WTC11 (cell line): ENCODE results near the gene ACSBG1. TPM values are rescaled to one million over a fixed set of nuclear protein-coding genes. Genes with fewer than 3 reads are reported as not detected.

Experiments
- ATAC-seq: fragments of 200-7000 bp; cut with Tn5 transposase; 2 replicates; pipeline ENCODE4 v1.10.0; 2021; ENCODE audit warnings: mild to moderate bottlenecking, moderate library complexity
- CTCF ChIA-PET: fragments of 300-600 bp; sonication (Branson Sonifier 250); formaldehyde crosslinking; loops from one replicate; lab custom pipeline; 2021; ENCODE audit warnings: antibody characterized with exemption; lab: Charles Lee
- POLR2A ChIA-PET: fragments of 350-600 bp; sonication (Branson Sonifier 250); formaldehyde crosslinking; loops from one replicate; lab custom pipeline; 2021; ENCODE audit warnings: antibody characterized with exemption; lab: Charles Lee
- DNase-seq: peaks from one replicate; pipeline ENCODE4 v3.0.0; 2021; ENCODE audit warnings: low spot score
- H3K27ac Mint-ChIP-seq: 2 replicates; pipeline ENCODE4 v1.8.0; 2021; ENCODE audit warnings: mixed read lengths
- H3K27me3 Mint-ChIP-seq: 2 replicates; pipeline ENCODE4 v1.8.0; 2021; ENCODE audit warnings: low read depth, mild to moderate bottlenecking, moderate library complexity, mixed read lengths
- H3K36me3 Mint-ChIP-seq: 2 replicates; pipeline ENCODE4 v1.8.0; 2021; ENCODE audit warnings: mixed read lengths
- H3K4me1 Mint-ChIP-seq: 2 replicates; pipeline ENCODE4 v1.8.0; 2022; ENCODE audit warnings: mixed read lengths
- H3K4me3 Mint-ChIP-seq: 2 replicates; pipeline ENCODE4 v1.8.0; 2021; ENCODE audit warnings: mild to moderate bottlenecking, moderate library complexity, mixed read lengths
- H3K9me3 Mint-ChIP-seq: 2 replicates; pipeline ENCODE4 v1.8.0; 2021; ENCODE audit warnings: mixed read lengths
- E2F5 ChIP-seq: sonication (generic); formaldehyde crosslinking; IDR thresholded peaks from 2 replicates; pipeline ENCODE4 v1.8.1; 2022; ENCODE audit warnings: mild to moderate bottlenecking, moderate library complexity, missing genetic modification reagents
- FOXJ3 ChIP-seq: sonication (generic); formaldehyde crosslinking; IDR thresholded peaks from 2 replicates; pipeline ENCODE4 v1.9.0; 2021; ENCODE audit warnings: missing genetic modification reagents, mild to moderate bottlenecking, borderline replicate concordance
- GABPB1 ChIP-seq: sonication (generic); formaldehyde crosslinking; IDR thresholded peaks from 2 replicates; pipeline ENCODE4 v1.8.1; 2023; ENCODE audit warnings: mild to moderate bottlenecking, missing genetic modification reagents
- GRHL2 ChIP-seq: fragments of 250-450 bp; sonication (Bioruptor Pico); IDR thresholded peaks from 2 replicates; pipeline ENCODE4 v1.8.0; 2022; ENCODE audit warnings: mild to moderate bottlenecking, moderate library complexity; ENCODE audit not compliant: insufficient replicate concordance, severe bottlenecking
- GTF2I ChIP-seq: fragments of 250-450 bp; sonication (Bioruptor Pico); conservative IDR thresholded peaks from 2 replicates; pipeline ENCODE4 v1.4.0; 2021; ENCODE audit warnings: mild to moderate bottlenecking
- IRF2 ChIP-seq: sonication (generic); formaldehyde crosslinking; IDR thresholded peaks from 2 replicates; pipeline ENCODE4 v1.8.0; 2022; ENCODE audit warnings: low read depth, missing genetic modification reagents, borderline replicate concordance
- NFATC4 ChIP-seq: fragments of 250-450 bp; sonication (Bioruptor Pico); IDR thresholded peaks from 2 replicates; pipeline ENCODE4 v1.9.0; 2021; ENCODE audit warnings: mild to moderate bottlenecking
- NFE2L1 ChIP-seq: sonication (generic); formaldehyde crosslinking; IDR thresholded peaks from 2 replicates; pipeline ENCODE4 v1.8.1; 2023; ENCODE audit warnings: missing genetic modification reagents
- NR1H2 ChIP-seq: sonication (generic); formaldehyde crosslinking; IDR thresholded peaks from 2 replicates; pipeline ENCODE4 v1.9.0; 2021; ENCODE audit warnings: mild to moderate bottlenecking, moderate library complexity, missing genetic modification reagents
- NR3C1 ChIP-seq: sonication (generic); formaldehyde crosslinking; conservative IDR thresholded peaks from 2 replicates; pipeline ENCODE4 v1.8.1; 2023; ENCODE audit warnings: low read depth, mild to moderate bottlenecking, missing genetic modification reagents
- RORB ChIP-seq: fragments of 250-450 bp; sonication (Bioruptor Pico); IDR thresholded peaks from 2 replicates; pipeline ENCODE4 v1.9.0; 2021; ENCODE audit warnings: mild to moderate bottlenecking
- SMAD3 ChIP-seq: sonication (generic); formaldehyde crosslinking; IDR thresholded peaks from 2 replicates; pipeline ENCODE4 v1.8.0; 2022; ENCODE audit warnings: missing genetic modification reagents, mild to moderate bottlenecking, borderline replicate concordance
- SMAD4 ChIP-seq: sonication (generic); formaldehyde crosslinking; IDR thresholded peaks from 2 replicates; pipeline ENCODE4 v1.8.0; 2022; ENCODE audit warnings: mild to moderate bottlenecking, missing genetic modification reagents
- TCF7 ChIP-seq: sonication (generic); formaldehyde crosslinking; IDR thresholded peaks from 2 replicates; pipeline ENCODE4 v1.8.0; 2022; ENCODE audit warnings: mild to moderate bottlenecking, low read depth, missing genetic modification reagents, moderate library complexity
- TP53 ChIP-seq: sonication (generic); formaldehyde crosslinking; IDR thresholded peaks from 2 replicates; pipeline ENCODE4 v1.8.1; 2023; ENCODE audit warnings: mild to moderate bottlenecking, missing genetic modification reagents
- ZBTB21 ChIP-seq: sonication (generic); formaldehyde crosslinking; IDR thresholded peaks from 2 replicates; pipeline ENCODE4 v1.8.1; 2023; ENCODE audit warnings: mild to moderate bottlenecking, missing genetic modification reagents, borderline replicate concordance
- ZNF121 ChIP-seq: sonication (generic); formaldehyde crosslinking; IDR thresholded peaks from 2 replicates; pipeline ENCODE4 v1.8.0; 2023; ENCODE audit warnings: missing genetic modification reagents
- ZNF138 ChIP-seq: sonication (generic); formaldehyde crosslinking; conservative IDR thresholded peaks from 2 replicates; pipeline ENCODE4 v1.8.1; 2022; ENCODE audit warnings: mild to moderate bottlenecking, moderate library complexity, missing genetic modification reagents
- ZNF263 ChIP-seq: sonication (generic); formaldehyde crosslinking; IDR thresholded peaks from 2 replicates; pipeline ENCODE4 v1.8.1; 2022; ENCODE audit warnings: low read depth, mild to moderate bottlenecking, moderate library complexity, missing genetic modification reagents
- ZSCAN18 ChIP-seq: fragments of 250-450 bp; sonication (Bioruptor Pico); IDR thresholded peaks from 2 replicates; pipeline ENCODE4 v2.1.2; 2022; ENCODE audit warnings: mild to moderate bottlenecking, moderate library complexity
- total RNA-seq: library from RNA; stranded (reverse); gene quantifications from 3 replicates; pipeline ENCODE4 v1.2.3, GENCODE V29; 2021
- TF ChIP-seq, protein P1 (sequence below): sonication (generic); formaldehyde crosslinking; IDR thresholded peaks from 2 replicates; pipeline ENCODE4 v1.8.1; 2023; ENCODE audit warnings: mild to moderate bottlenecking, missing genetic modification reagents, borderline replicate concordance
- TF ChIP-seq, protein P2 (sequence below): sonication (generic); formaldehyde crosslinking; IDR thresholded peaks from 2 replicates; pipeline ENCODE4 v1.8.1; 2023; ENCODE audit warnings: mild to moderate bottlenecking, missing genetic modification reagents, moderate library complexity

Gene ACSBG1
- total RNA-seq, 1 experiment from 2014 or later = 5.8 TPM

GRCh38 chr15:78251136-78251535 is 16.8 kb upstream of the ACSBG1 start:
- H3K9me3 Mint-ChIP-seq = peaks cover 10% of the 10 kb centered on the region
- DNase-seq (no peak), ATAC-seq (no peak)
- ChIA-PET POLR2A (no interaction called here), CTCF (interaction anchor here (1.0 to 1.2 kb wide), 2 partner anchors 9 to 55 kb away, joined by 3 to 4 read pairs; no protein-coding TSS in a partner anchor)
- H3K4me1 Mint-ChIP-seq = no peaks in the 10 kb centered on the region
- no peak overlapping the region for H3K27ac Mint-ChIP-seq
- H3K4me3 Mint-ChIP-seq = no peak overlapping the region
- TF ChIP-seq SMAD3 (CRISPR knock-in tag) (no peak), RORB (CRISPR knock-in tag) (no peak), ZNF263 (CRISPR knock-in tag) (no peak)
- TF ChIP-seq, protein P1, sequence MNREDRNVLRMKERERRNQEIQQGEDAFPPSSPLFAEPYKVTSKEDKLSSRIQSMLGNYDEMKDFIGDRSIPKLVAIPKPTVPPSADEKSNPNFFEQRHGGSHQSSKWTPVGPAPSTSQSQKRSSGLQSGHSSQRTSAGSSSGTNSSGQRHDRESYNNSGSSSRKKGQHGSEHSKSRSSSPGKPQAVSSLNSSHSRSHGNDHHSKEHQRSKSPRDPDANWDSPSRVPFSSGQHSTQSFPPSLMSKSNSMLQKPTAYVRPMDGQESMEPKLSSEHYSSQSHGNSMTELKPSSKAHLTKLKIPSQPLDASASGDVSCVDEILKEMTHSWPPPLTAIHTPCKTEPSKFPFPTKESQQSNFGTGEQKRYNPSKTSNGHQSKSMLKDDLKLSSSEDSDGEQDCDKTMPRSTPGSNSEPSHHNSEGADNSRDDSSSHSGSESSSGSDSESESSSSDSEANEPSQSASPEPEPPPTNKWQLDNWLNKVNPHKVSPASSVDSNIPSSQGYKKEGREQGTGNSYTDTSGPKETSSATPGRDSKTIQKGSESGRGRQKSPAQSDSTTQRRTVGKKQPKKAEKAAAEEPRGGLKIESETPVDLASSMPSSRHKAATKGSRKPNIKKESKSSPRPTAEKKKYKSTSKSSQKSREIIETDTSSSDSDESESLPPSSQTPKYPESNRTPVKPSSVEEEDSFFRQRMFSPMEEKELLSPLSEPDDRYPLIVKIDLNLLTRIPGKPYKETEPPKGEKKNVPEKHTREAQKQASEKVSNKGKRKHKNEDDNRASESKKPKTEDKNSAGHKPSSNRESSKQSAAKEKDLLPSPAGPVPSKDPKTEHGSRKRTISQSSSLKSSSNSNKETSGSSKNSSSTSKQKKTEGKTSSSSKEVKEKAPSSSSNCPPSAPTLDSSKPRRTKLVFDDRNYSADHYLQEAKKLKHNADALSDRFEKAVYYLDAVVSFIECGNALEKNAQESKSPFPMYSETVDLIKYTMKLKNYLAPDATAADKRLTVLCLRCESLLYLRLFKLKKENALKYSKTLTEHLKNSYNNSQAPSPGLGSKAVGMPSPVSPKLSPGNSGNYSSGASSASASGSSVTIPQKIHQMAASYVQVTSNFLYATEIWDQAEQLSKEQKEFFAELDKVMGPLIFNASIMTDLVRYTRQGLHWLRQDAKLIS (CRISPR knock-in tag) = no peak
- peaks cover 3% of the 10 kb centered on the region for H3K27me3 Mint-ChIP-seq
- peaks cover 5% of the 10 kb centered on the region for H3K36me3 Mint-ChIP-seq

DNA sequence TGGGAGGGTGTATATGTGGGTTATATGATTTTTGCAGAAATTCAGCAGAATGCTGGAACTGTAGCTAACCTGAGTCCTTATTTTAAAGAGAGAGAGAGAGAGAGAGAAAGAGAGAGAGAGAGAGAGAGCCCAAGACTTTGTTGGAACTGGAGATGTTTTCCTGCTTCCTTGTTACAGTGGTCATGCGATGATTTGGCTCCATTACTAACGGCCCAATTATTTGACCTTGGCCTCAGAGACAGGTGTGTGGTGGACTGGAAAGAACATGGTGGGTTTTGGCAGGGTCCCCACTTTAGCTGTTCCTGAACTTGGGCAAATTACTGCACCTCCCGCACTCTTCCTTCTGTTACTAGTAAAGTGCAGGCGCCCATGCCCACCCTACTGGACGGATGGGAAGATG is 14.8 kb upstream of the ACSBG1 start:
- ChIA-PET CTCF (interaction anchor here (1.1 kb wide), 1 partner anchor 9 kb away, joined by 3 read pairs; no protein-coding TSS in a partner anchor), POLR2A (no interaction called here)
- ATAC-seq (no peak), DNase-seq (no peak)
- peaks cover 3% of the 10 kb centered on the region for H3K27me3 Mint-ChIP-seq
- H3K4me3 Mint-ChIP-seq = no peak overlapping the region
- H3K4me1 Mint-ChIP-seq = peaks cover 4% of the 10 kb centered on the region; the same call in 1 of the 2 replicates
- peaks cover 13% of the 10 kb centered on the region for H3K9me3 Mint-ChIP-seq
- H3K27ac Mint-ChIP-seq = no peak overlapping the region
- H3K36me3 Mint-ChIP-seq = peaks cover 5% of the 10 kb centered on the region
- TF ChIP-seq TP53 (CRISPR knock-in tag) (no peak), NFE2L1 (CRISPR knock-in tag) (no peak), TCF7 (CRISPR knock-in tag) (no peak), GTF2I (CRISPR knock-in tag) (no peak), FOXJ3 (CRISPR knock-in tag) (no peak), NR3C1 (CRISPR knock-in tag) (no peak), SMAD4 (no peak), IRF2 (CRISPR knock-in tag) (no peak), NFATC4 (CRISPR knock-in tag) (no peak), ZNF138 (no peak), ZBTB21 (CRISPR knock-in tag) (no peak), GRHL2 (no peak), ZNF121 (CRISPR knock-in tag) (no peak), GABPB1 (no peak), NR1H2 (no peak), E2F5 (CRISPR knock-in tag) (no peak), ZSCAN18 (CRISPR knock-in tag) (no peak)
- TF ChIP-seq, protein P2, sequence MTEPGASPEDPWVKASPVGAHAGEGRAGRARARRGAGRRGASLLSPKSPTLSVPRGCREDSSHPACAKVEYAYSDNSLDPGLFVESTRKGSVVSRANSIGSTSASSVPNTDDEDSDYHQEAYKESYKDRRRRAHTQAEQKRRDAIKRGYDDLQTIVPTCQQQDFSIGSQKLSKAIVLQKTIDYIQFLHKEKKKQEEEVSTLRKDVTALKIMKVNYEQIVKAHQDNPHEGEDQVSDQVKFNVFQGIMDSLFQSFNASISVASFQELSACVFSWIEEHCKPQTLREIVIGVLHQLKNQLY (CRISPR knock-in tag) = no peak
- TF ChIP-seq, all 79 proteins: peak for 0
